Stimulated activated CD4-positive, alpha-beta T cell treated with anti-CD3 and anti-CD28 coated beads, TNF-alpha, amount 100 ng/mL, for 4 hours (primary cell): ENCODE results near the gene PLA2G6.
A peak's percentile ranks its signal among the peaks of the same experiment; 100 is the strongest.

ENCODE experiments used
- DNase-seq, 3 experiments: peaks; one replicate each; pipeline ENCODE4 v3.0.0-alpha.2; 2020; ENCODE audit warnings: low read depth in 3 of 3

PLA2G6 gene

DNA sequence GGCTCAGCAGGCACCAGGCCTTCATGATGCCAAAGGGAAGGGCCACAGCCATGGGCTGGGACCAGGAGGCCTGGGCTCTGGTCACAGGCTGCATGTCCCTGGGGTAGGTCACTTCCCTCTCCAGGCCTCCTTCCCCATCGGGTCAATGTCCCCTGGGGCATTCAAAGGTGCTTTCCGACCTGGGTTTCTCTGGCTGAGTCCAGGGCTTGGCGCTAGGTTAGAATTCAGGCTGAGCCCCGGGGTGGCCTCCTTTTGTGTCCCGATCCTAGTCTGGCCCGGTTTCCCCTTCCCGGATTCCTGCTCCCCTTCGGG lies 32.3 kb upstream of the PLA2G6 start:
- no peak for DNase-seq

DNA sequence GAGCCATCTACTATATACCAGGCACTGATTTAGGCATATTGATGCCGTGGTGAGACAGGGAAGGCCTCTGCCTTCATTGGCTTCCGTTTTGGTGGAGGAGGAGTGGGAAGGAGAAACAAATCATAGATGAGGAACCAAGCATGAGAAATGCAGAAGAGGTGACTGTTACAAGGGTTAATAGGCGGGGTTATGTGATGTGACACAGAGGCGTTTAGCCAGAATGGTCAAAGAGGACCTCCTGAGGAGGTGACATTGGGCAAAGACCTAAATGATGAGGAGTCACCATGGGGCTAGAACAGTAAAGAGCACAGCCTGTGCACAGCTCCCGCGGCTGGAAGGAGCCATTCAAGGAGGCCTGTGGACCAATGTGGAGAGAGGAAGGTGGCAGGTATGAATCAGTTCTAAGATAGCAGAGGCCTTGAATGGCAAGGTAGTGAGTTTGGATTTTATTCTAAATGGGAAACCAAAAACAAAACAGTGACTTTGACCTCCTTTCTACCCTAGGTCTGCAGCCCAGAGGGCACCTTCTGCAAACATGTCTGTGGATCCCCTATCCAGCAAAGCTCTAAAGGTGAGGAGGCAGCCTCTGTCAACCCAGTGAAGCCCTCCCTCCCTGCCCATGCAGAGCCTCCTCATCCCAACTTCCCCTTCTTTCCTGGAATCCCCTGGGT lies 31.8 kb upstream of the PLA2G6 start:
- no peak for DNase-seq

DNA sequence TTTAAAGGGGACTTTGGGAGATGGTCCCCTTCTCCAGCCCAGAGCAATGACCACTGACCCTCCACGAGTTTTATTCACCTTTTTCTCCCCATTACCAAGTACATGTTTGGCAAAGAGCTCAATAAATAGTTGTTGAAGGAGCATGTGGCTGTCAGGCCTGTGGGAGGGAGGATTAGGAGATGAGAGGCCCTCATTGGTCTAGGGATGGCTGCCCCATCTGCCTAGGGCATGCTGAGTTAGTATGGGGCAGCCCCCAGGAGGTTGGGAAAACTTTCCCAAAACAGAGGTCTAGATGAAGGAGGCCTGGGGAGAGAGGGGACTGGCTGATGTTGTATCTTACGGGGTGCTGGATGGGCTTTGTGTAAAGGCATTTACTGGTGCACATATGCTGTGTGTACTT lies 30.8 kb upstream of the PLA2G6 start:
- DNase-seq, result no peak

DNA sequence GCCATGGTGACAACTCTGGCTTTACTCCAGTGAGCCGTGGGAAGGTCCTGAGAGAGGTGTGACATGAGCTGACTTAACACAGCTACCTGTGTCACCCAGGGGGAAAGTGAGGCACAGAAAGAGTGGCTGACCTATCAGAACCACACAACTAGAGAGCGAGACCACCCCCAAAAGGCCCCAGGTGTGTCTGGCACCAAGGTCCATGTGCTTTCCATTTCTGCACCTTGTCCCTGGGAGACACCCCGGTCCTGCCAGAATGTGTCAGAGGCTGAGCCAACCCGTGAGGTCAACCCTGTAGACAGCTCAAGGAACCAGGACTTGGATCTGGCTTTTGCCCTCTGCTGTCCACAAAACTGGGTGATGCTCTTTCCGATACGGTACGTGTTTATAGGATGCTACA lies 29.9 kb upstream of the PLA2G6 start:
- DNase-seq, result no peak

DNA sequence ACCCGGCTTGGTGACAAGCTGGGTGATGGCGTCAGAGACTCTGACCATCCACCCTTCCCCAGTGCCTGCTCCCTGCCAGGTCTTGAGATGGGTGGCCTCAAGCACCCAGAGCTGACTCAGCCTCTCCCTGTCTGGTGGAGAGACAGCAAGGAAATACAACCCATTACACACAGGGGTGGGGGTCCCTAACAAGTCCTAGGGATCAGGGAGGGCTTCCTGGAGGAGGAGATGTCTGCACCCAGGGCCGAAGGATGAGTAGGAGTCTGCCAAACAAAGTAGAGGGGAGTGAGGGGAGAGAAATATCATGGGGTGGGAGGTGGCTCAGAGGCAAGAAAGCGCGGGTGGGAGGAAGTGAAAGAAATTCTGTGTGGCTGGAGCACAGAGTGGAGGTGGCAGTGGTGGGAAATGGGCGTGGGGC lies 26.9 kb upstream of the PLA2G6 start:
- DNase-seq, result no peak

DNA sequence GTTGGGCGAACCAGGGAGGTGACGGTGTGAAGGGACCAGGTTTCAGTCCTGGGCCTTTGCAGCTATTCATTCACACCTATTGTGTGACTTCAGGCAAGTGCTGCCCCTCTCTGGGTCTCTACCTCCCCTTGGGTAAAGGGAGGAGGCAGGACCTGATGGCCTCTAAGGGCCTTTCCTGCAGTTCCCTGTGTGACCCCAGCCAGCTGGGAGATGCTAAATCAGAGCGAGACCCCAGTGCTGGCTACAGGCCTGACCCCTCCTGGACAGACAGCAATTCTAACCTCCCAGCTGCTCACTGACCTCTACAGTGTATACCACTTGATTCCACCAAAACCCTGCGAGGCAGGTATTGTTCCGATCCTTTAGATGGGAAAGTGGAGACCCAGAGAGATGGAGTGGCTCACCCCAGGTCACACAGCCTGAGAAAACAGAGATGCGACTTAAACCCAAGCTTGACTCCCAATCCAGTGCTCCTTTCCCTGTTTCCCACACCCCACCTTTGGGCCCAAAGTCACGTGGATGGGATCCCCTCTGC lies 26.3 kb upstream of the PLA2G6 start:
- no peak for DNase-seq

DNA sequence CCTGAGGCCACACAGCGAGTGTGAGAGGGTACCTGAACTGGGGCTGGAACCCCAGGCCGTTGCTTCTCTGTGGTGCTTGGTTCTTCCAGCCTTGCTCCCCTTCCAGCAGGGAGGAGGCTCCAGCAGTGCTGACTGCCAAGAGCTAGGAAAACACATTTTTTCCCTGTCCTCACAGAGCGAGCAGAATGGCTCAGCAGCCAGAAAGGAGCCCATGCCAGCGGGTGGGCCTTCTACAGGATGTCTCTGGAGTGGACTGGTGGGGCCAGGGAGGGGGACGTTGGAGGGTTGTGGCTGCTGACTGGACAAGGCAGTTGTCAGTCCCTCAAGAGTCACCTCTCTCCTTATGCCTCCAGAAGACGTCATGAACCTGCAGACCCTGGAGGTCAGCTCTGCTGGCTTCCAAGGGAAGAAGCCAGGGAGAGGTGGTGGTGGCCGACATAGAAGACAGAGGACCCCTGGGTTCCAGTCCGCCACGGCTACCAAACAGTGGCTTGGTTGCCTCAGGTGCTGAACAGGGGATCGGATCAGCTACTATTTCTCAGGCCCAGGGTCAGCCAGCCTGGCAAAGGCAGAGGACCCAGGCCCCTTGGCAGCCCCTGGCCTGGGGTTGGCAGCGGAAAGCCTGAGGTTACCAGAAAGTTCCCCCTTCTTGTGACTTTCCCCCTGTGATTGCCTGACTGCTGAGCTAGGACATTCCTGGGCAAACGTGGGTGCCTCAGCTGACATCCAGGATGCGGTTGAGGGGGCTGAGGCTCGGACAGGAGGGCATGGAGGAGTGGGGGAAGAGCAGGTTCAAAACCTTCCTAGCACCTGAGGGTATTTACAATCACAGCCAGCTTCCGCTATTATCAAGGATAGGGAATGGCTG lies 23.9 kb upstream of the PLA2G6 start:
- DNase-seq, result no peak

DNA sequence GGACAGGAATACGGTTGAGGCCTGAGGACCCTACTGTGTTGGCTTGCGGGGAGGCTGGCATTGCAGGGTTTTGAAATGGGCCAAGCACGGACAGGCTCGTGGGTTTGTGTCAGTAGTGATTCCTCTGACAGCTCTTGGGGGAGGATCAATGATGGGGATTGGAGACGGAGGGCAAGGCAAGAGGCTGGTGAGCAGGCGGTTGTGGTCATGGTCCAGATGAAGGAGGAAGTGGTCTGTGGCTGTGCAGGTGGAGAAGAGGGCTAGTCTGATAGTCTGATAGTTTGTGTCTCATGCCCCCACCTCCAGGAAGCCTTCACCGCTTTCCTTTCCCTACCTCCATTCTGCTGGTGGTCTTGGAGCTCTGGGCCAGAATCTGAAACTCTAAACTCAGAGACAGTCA lies 23.2 kb upstream of the PLA2G6 start:
- no peak for DNase-seq

DNA sequence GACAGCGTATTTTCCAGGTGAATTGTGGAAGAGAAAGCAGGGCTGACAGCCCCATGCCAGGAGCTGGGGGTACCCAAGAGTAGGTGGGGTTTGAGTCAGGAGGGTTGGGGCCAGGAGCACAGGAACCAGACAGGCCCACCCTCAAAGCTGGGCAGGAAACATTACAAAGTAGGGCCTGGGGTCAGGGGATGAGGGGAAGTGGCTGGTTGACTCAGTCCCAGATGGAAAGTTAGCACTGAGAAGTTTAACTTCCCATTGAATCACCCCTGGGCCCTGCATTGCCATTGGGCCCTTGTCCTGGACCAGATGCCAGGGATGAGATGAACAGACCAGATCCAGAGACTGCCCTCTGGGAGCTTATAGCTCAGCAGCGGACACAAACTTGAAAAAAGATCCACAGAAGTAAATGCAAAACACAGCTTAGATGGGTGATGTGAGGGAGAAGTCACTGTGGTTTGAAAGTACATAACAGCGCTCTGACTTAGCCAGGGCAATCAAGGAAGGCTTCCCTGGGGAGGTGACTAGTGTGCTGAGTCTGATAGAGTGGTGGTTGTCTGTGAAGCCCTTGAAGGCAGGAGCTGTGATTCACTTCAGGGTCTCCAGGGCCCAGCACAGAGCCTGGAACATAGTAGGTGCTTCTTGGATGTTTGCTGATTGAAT lies 22.4 kb upstream of the PLA2G6 start:
- no peak for DNase-seq

DNA sequence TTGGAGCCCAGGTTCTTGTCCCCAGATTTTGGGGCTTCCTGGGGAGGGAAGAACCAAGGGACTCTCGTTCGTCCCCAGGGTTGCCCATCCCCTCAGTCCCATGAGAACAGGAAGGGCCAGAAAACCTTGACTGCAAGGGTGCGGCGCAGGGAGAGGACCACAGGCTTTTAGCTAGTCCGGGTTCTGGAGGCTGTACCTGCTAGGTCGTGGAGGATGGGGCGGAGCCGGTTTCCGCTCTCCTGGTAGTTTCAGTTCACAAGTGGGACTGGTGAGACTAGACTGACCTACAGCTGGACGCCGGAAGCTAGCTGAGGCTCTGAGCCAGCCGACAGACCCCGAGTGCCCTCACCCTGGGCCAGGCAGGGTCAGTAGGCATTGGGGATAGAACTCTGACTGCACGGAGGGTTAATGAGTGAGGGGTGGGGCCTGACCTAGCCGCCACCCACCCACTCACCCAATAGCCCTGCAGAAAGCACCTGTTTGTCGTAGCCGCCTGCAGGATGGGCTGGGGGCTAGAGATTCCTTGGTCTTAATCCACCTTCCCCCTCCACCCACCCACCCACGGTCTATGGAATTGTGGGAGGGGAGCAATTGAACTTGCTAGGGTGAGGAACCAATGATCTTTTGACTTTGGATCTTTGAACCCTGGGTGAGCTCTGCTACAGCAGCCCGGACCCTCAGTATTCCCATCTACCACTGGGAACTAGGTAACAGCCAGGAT lies 21.6 kb upstream of the PLA2G6 start:
- DNase-seq, result no peak

DNA sequence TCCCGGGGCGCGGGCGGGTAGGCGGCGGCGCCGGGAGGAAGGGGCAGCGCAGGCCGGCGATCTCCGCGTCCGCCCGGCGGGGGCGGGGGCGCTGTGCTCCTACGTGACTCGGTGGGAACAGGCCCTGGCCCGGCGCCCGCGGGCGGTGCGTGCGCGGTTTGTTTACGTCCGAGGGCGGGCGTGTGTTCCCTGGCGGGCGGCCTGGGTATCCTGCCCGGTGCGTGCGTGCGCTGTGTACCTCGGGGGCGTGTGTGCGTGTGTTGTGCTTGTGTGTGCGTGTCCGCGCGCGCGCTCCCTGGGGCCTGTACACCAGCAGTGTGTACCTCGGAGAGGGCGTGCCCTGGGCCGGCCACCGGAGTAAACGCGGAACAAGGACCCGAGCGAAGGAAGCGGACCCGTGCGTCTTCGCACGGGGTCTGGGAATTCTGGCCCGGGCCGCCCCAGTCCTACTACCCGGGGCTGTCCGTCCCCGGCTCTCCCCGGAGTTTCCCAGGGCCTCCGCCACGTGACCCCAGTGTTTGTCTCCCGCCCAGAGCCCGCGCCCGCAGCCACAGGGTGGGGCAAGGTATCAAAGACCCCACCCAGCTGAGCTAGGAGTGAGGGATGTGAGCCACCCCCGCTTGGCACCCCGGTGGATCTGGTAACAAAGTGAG lies 20.9 kb upstream of the PLA2G6 start:
- DNase-seq, result no peak

DNA sequence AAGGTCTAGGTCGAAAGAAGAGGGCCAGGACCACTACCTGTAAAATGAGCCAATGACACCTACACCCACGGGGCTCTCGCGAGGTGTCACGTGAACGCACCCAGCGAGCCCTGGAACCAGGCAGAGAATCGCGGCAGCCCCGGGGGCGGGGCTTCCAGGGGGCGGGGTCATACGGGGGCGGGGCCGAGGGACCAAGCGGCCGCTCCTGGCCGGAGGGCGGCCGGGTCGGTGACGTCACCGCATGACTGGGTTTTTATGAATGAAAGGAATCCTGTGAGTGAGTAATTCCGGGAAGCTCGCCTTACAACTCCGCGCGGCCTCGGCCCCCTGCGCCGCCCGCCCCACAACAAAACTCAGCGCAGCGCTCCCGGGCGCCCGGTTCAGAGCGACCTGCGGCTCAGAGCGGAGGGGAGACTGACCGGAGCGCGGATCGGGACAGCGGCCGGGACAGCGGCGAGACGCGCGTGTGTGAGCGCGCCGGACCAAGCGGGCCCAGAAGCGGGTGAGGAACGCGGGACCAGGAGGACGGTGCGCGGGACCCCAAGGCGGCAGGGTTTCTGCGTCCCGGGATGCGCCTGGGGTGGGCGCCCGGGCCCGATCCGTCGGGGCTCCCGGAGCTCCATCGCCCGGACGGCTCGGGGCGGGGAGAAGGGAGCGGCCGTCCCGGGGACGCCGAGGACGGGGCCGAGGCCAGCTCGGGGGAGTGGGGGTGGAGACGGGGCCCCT lies 20.2 kb upstream of the PLA2G6 start, which contains the start of gene MAFF:
MAFF (plus strand) TSS at position 284 of the 726 bp plus-strand sequence. CDS start 11,860 bp downstream, outside the sequence.
- peak; percentile 72 to 83 (median 82) for DNase-seq

DNA sequence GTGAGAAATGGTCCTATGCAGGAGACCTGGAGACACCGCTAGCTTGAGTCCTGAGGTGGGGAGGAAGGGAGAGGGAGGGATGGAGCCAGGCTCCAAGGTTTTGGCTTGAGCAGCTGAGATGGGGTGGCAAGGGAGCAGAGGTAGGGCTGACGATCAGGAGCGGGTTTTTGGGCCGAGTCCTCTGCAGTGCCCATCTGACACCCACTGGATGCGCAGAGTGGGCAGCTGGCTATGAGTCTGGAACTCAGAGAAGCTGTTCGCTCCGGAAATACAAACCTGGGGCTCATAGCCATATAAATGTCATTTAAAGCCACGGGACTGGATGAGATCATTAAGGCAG lies 19.7 kb upstream of the PLA2G6 start:
- DNase-seq, result no peak

DNA sequence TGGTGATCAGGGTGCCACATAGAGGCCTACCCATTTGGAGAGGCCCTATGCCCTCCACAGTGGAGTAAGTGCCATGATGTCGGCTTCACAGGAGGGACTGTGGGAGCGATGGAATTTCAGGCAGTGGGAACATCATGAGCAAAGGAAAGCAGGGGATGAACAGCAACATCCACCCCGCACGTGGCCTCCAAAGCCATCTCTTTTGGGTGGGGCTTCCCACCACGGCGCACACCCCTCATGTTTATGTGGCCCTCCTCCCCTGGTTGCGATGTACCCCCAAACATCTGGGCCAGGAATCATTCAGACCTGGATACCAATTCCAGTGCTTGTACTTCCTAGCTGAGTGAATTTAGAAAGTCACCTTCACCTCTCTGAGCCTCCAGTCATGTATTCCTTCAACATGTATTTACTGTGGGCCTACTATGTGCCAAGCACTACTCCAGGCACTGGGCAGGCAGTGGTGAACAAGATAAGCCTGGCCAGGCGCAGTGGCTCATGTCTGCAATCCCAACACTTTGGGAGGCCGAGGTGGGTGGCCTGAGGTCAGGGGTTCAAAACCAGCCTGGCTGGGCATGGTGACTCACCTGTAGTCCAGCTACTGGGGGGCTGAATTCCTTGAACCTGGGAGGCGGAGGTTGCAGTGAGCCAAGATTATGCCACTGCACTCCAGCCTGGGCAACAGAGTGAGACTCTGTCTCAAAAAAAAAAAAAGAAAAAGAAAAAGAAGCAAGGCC lies 18.4 kb upstream of the PLA2G6 start:
- DNase-seq, result no peak

DNA sequence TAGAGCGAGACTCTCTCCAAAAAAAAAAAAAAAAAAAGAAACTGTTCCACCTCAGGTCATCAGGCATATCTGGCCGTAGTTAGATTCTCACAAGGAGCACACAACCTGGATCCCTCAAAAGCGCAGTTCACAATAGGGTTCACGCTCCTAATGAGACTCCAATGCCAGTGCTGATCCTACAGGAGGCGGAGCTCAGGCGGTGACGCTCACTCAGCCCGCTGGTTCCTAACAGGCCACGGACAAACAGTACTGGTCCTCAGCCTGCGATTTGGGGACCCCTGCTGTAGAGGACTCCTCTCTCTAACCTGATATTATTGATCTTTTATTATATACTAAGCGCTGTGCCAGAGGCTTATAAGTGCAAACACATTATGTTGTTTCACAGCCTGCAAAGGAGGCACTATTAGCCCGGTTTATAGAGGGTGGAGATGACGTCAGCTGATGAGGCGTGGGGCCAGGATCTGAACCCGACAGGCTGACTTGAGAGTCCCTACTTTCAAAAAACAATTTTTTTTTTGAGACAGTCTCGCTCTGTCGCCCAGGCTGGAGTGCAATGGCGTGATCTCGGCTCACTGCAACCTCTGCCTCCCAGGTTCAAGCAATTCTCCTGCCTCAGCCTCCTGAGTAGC lies 15.3 kb upstream of the PLA2G6 start:
- no peak for DNase-seq

DNA sequence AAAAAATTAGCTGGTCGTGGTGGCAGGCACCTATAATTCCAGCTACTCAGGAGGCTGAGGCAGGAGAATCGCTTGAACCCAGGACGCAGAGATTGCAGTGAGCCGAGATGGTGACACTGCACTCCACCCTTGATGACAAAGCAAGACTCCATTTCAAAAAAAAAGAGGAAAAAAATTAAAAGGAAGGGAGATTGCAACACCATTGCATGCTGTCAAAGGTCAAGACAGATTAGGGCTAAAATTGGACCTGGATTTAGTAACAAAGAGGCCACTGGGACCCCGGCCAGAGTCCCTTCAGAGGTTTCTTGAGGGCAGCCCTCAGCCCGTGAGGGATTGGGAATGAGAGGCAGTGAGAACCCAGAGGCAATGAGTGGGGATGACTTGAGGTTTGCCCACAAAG lies 11.9 kb upstream of the PLA2G6 start:
- DNase-seq, result no peak

DNA sequence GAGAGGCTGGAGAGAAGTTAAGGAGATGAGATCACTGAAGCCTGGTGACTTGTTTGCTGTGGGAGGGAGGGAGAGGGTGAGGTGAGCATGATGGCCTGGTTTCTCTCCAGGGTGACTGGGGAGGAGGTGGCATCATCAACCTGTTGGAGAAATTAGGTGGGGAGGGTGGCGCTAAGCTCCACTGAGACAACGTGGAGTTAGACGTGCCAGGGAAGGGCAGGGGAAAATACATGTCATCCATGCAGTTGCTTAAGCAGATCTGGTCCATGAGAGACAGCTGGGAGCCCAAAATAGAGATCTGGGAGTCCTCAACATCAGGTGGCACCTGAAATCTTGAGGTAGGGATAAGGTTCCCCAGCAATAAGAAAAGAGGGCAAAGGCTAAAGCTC lies 10.8 kb upstream of the PLA2G6 start:
- DNase-seq, result no peak

DNA sequence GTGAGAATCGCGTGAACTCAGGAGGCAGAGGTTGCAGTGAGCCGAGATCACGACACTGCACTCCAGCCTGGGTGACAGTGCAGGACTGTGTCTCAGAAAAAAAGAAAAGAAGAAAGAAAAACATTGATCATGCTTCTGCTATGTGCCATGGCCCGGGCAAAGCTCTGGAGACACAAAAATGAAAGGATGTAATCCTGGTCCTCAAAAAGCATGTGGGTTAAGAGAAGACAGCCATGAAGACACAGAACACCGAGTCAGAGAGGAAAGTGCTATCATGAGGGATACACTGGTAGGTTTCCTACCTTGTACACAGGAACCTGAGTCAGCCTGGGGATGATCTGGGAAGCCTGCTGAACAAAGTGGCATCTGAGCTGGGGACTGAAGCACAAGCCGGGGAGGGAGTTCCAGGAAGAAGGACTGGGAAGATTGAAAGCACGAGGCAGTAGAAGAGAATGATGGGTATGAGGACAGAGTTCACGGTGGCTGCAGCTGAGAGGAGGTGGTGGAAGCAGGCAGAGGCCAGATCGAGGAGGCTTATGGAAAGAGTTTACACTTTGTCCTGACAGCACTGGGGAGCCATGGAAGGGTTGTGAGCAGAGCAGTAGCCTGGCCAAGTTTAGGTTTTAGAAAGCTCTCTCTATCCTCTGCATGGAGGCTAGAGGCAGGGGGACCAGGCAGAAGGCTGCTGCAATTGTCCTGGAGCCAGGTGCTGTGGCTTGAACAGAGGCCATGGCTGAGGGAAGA lies 10.3 kb upstream of the PLA2G6 start:
- no peak for DNase-seq

DNA sequence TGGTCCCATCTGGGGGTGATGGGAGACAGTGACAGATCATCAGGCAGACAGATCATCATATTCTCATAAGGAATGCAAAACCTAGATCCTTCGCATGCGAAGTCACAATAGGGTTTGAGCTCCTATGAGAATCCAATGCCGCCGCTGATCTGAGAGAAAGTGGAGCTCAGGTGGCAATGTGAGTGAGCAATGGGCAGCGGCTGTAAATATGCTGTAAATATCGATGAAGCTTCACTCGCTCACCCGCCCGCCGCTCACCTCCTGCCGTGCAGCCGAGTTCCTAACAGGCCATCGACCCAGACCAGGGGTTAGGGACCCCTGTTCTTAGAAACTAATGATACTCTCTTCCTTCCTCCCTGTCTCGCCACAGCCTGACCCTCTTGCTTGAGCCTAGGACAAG lies 9.4 kb upstream of the PLA2G6 start:
- DNase-seq, result no peak
